ENCODE data around the gene RNF7. TPM values are rescaled to one million over a fixed set of nuclear protein-coding genes. Genes with fewer than 3 reads are reported as not detected.
A peak's percentile ranks its signal among the peaks of the same experiment; 100 is the strongest.

RNF7 gene
- total RNA-seq, 2 donors from 2014 or later, result 106 to 111 TPM

DNA sequence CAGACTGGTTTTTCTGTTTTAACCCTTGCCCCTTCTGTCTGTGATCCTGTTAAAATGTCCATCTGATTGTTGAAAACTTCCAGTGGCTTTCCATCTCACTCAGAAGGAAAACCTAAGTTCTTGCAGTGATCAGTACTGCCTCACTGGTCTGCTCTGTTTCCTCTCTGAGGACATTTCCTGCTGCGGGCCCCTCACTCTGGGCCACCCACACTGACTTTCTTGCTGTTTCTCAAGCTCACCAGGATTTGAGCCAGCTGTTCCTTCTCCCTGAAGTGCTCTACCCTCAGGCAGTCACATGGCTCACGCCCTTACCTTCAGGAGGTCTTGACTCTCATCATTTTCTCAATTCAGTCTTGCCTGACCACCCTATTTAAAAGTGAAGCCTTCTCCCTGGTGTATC is 26.9 kb downstream of the RNF7 start:
- no peak overlapping the region for H3K27ac Mint-ChIP-seq
- H3K36me3 Mint-ChIP-seq (ENCODE audit: low read depth), result no peaks in the 10 kb centered on the region
- no peak overlapping the region for H3K9ac ChIP-seq (ENCODE audit: extremely low read depth, low read length, poor library complexity, severe bottlenecking)
- H3K4me3 Mint-ChIP-seq, result no peak overlapping the region
- H3K27ac ChIP-seq (ENCODE audit: low read depth, low read length), result no peak overlapping the region
- TF ChIP-seq, protein P1, sequence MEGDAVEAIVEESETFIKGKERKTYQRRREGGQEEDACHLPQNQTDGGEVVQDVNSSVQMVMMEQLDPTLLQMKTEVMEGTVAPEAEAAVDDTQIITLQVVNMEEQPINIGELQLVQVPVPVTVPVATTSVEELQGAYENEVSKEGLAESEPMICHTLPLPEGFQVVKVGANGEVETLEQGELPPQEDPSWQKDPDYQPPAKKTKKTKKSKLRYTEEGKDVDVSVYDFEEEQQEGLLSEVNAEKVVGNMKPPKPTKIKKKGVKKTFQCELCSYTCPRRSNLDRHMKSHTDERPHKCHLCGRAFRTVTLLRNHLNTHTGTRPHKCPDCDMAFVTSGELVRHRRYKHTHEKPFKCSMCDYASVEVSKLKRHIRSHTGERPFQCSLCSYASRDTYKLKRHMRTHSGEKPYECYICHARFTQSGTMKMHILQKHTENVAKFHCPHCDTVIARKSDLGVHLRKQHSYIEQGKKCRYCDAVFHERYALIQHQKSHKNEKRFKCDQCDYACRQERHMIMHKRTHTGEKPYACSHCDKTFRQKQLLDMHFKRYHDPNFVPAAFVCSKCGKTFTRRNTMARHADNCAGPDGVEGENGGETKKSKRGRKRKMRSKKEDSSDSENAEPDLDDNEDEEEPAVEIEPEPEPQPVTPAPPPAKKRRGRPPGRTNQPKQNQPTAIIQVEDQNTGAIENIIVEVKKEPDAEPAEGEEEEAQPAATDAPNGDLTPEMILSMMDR (conservative IDR thresholded peaks at IDR 0.05), result no peak
- 91 to 100% methylated on average over 2 of the region's 2 CpGs for whole genome bisulfite sequencing, 2 experiments (ENCODE audit: insufficient coverage in 1 of 2, insufficient read length in 1 of 2)
- H3K27me3 ChIP-seq (ENCODE audit: control insufficient read depth, insufficient read depth, low read length, poor library complexity, severe bottlenecking), result peaks cover 29% of the 10 kb centered on the region
- no peaks in the 10 kb centered on the region for H3K9me3 Mint-ChIP-seq
- no peak for DNase-seq
- peaks cover 22% of the 10 kb centered on the region for H3K27me3 Mint-ChIP-seq (ENCODE audit: insufficient read depth)
- H3K4me3 ChIP-seq (ENCODE audit: low read length), result no peak overlapping the region
- H3K36me3 ChIP-seq (ENCODE audit: control insufficient read depth, insufficient read depth, low read length), result no peaks in the 10 kb centered on the region
- H3K4me1 Mint-ChIP-seq, result peaks cover 4% of the 10 kb centered on the region
- H3K4me1 ChIP-seq (ENCODE audit: control insufficient read depth, insufficient read depth, low read length), result peaks cover 3% of the 10 kb centered on the region
- peaks cover 9% of the 10 kb centered on the region for H3K9me3 ChIP-seq (ENCODE audit: control insufficient read depth, low read length)

DNA sequence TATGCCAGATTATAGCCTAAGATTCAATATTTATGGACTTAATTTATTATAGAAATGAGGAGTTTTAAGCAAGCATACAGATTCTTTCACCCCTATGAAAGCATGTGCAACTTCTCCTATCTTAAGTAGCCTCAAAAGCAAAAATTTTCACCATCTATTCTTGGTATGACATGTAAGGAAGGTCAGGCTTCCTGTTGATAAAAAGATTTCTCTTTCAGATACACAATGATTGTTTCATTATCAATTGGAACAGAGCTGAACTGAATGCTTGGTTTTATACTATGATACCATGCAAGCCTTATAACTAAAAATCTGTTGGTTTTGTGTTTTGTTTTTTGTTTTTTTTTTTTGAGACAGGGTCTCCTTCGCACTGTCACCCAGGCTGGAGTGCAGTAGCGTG is 29.0 kb downstream of the RNF7 start:
- Histone ChIP-seq H3K36me3 (ENCODE audit: control insufficient read depth, insufficient read depth, low read length) (no peaks in the 10 kb centered on the region), H3K9ac (ENCODE audit: extremely low read depth, low read length, poor library complexity, severe bottlenecking) (no peak overlapping the region), H3K9me3 (ENCODE audit: control insufficient read depth, low read length) (peaks cover 9% of the 10 kb centered on the region), H3K27ac (ENCODE audit: low read depth, low read length) (no peak overlapping the region), H3K27me3 (ENCODE audit: control insufficient read depth, insufficient read depth, low read length, poor library complexity, severe bottlenecking) (peaks cover 36% of the 10 kb centered on the region), H3K4me3 (ENCODE audit: low read length) (no peak overlapping the region), H3K4me1 (ENCODE audit: control insufficient read depth, insufficient read depth, low read length) (peaks cover 3% of the 10 kb centered on the region)
- no peak overlapping the region for H3K4me3 Mint-ChIP-seq
- WGBS, 2 experiments (ENCODE audit: insufficient coverage in 1 of 2, insufficient read length in 1 of 2), result 80 to 93% methylated on average over 1 to 2 of the region's 2 CpGs
- TF ChIP-seq, protein P1 (conservative IDR thresholded peaks at IDR 0.05), result no peak
- H3K36me3 Mint-ChIP-seq (ENCODE audit: low read depth), result no peaks in the 10 kb centered on the region
- no peaks in the 10 kb centered on the region for H3K9me3 Mint-ChIP-seq
- H3K27me3 Mint-ChIP-seq (ENCODE audit: insufficient read depth), result peaks cover 22% of the 10 kb centered on the region
- no peak for DNase-seq
- H3K27ac Mint-ChIP-seq, result no peak overlapping the region
- peaks cover 4% of the 10 kb centered on the region for H3K4me1 Mint-ChIP-seq

GRCh38 chr3:141769221-141769894 is 31.3 kb downstream of the RNF7 start:
- WGBS, 2 experiments (ENCODE audit: insufficient coverage in 1 of 2, insufficient read length in 1 of 2), result 60 to 63% methylated on average over 4 to 6 of the region's 6 CpGs
- H3K9ac ChIP-seq (ENCODE audit: extremely low read depth, low read length, poor library complexity, severe bottlenecking), result no peak overlapping the region
- no peak overlapping the region for H3K27ac ChIP-seq (ENCODE audit: low read depth, low read length)
- Mint-ChIP-seq H3K36me3 (ENCODE audit: low read depth) (no peaks in the 10 kb centered on the region), H3K4me3 (no peak overlapping the region), H3K4me1 (peaks cover 4% of the 10 kb centered on the region), H3K9me3 (no peaks in the 10 kb centered on the region), H3K27me3 (ENCODE audit: insufficient read depth) (peaks cover 22% of the 10 kb centered on the region), H3K27ac (no peak overlapping the region)
- no peak overlapping the region for H3K4me3 ChIP-seq (ENCODE audit: low read length)
- H3K36me3 ChIP-seq (ENCODE audit: control insufficient read depth, insufficient read depth, low read length), result no peaks in the 10 kb centered on the region
- H3K27me3 ChIP-seq (ENCODE audit: control insufficient read depth, insufficient read depth, low read length, poor library complexity, severe bottlenecking), result peaks cover 36% of the 10 kb centered on the region
- H3K9me3 ChIP-seq (ENCODE audit: control insufficient read depth, low read length), result no peaks in the 10 kb centered on the region
- peaks cover 3% of the 10 kb centered on the region for H3K4me1 ChIP-seq (ENCODE audit: control insufficient read depth, insufficient read depth, low read length)
- peak; percentile 56 for DNase-seq
- TF ChIP-seq, protein P1 (conservative IDR thresholded peaks at IDR 0.05), result no peak

Data from endodermal cell (in vitro differentiated cells).